Tibial nerve (tissue), 3 donors: Measurements from ENCODE around the gene CACNG1.

Experiments
- POLR2A ChIP-seq, 2 donors: fragments of 450-650 bp; IDR thresholded peaks; one replicate each; pipeline ENCODE4 v1.6.1; 2017; ENCODE audit warnings: antibody characterized with exemption in 2 of 2, mild to moderate bottlenecking in 2 of 2, moderate library complexity in 2 of 2
- TF ChIP-seq, protein P1 (sequence below), 5 experiments: fragments of 200-600 bp in 3 of 5; fragments of 450-650 bp in 2 of 5; sonication (generic) in 3 of 5; IDR thresholded peaks; one replicate each; pipeline ENCODE4 v1.5.1; 2016 to 2019; ENCODE audit warnings: antibody characterized with exemption in 5 of 5, mild to moderate bottlenecking in 3 of 5, moderate library complexity in 2 of 5

DNA sequence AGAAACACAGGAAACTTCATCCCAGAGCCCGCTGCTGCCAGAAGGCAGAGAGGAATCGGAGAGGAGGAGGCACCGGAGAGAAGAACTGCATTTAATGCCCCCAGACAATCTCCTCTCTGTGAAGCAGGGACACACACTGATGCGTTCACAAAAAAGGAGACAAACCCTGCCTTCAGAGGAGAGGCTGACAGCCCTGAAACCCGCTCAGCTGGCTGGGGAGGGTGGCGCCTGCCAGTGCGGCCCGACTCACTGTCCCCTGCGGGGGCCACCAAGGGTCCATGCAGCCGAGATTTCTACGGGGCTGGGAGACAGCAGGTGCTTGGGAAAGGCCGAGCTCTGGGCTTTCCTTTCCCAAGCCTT, 21.9 kb upstream of the CACNG1 start:
- TF ChIP-seq, protein P1, sequence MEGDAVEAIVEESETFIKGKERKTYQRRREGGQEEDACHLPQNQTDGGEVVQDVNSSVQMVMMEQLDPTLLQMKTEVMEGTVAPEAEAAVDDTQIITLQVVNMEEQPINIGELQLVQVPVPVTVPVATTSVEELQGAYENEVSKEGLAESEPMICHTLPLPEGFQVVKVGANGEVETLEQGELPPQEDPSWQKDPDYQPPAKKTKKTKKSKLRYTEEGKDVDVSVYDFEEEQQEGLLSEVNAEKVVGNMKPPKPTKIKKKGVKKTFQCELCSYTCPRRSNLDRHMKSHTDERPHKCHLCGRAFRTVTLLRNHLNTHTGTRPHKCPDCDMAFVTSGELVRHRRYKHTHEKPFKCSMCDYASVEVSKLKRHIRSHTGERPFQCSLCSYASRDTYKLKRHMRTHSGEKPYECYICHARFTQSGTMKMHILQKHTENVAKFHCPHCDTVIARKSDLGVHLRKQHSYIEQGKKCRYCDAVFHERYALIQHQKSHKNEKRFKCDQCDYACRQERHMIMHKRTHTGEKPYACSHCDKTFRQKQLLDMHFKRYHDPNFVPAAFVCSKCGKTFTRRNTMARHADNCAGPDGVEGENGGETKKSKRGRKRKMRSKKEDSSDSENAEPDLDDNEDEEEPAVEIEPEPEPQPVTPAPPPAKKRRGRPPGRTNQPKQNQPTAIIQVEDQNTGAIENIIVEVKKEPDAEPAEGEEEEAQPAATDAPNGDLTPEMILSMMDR (IDR thresholded peaks at IDR 0.05) = no peak
- TF ChIP-seq POLR2A (IDR thresholded peaks at IDR 0.05) = no peak
